ENCODE data around the gene HCN1.
"Not testable (repeated sequence)": the region's sequence is repeated elsewhere in the genome, so short reads cannot be mapped to it uniquely, and the experiment has no call there.

DNA sequence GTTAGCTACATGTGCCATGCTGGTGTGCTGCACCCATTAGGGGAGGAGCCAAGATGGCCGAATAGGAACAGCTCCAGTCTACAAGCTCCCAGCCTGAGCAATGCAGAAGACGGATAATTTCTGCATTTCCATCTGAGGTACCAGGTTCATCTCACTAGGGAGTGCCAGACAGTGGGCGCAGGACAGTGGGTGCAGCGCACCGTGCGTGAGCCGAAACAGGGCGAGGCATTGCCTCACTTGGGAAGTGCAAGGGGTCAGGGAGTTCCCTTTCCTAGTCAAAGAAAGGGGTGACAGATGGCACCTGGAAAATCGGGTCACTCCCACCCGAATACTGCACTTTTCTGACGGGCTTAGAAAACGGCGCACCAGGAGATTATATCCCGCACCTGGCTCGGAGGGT lies 251.3 kb downstream of the HCN1 start:
- TF ChIP-seq CC2D1A (CRISPR knock-in tag; IDR thresholded peaks at IDR 0.05); SP2 (CRISPR knock-in tag; IDR thresholded peaks at IDR 0.05); ZNF598 (CRISPR knock-in tag; IDR thresholded peaks at IDR 0.05; ENCODE audit: borderline replicate concordance); ZNF766 (CRISPR knock-in tag; IDR thresholded peaks at IDR 0.05; ENCODE audit: borderline replicate concordance); EZH2 (conservative IDR thresholded peaks at IDR 0.05; ENCODE audit: low read depth, low read length); RBM22 (optimal IDR thresholded peaks at IDR 0.05; ENCODE audit: low read length); HNRNPK (IDR thresholded peaks at IDR 0.05; ENCODE audit: low read depth, low read length, poor library complexity, severe bottlenecking): not testable (repeated sequence)
- TF ChIP-seq, protein P1, sequence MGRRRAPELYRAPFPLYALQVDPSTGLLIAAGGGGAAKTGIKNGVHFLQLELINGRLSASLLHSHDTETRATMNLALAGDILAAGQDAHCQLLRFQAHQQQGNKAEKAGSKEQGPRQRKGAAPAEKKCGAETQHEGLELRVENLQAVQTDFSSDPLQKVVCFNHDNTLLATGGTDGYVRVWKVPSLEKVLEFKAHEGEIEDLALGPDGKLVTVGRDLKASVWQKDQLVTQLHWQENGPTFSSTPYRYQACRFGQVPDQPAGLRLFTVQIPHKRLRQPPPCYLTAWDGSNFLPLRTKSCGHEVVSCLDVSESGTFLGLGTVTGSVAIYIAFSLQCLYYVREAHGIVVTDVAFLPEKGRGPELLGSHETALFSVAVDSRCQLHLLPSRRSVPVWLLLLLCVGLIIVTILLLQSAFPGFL (CRISPR knock-in tag; IDR thresholded peaks at IDR 0.05): not testable (repeated sequence)
- TF ChIP-seq, protein P2, sequence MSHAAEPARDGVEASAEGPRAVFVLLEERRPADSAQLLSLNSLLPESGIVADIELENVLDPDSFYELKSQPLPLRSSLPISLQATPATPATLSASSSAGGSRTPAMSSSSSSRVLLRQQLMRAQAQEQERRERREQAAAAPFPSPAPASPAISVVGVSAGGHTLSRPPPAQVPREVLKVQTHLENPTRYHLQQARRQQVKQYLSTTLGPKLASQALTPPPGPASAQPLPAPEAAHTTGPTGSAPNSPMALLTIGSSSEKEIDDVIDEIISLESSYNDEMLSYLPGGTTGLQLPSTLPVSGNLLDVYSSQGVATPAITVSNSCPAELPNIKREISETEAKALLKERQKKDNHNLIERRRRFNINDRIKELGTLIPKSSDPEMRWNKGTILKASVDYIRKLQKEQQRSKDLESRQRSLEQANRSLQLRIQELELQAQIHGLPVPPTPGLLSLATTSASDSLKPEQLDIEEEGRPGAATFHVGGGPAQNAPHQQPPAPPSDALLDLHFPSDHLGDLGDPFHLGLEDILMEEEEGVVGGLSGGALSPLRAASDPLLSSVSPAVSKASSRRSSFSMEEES (CRISPR knock-in tag; IDR thresholded peaks at IDR 0.05): not testable (repeated sequence)
- TF ChIP-seq, protein P3, sequence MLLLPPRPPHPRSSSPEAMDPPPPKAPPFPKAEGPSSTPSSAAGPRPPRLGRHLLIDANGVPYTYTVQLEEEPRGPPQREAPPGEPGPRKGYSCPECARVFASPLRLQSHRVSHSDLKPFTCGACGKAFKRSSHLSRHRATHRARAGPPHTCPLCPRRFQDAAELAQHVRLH (CRISPR knock-in tag; IDR thresholded peaks at IDR 0.05; ENCODE audit: borderline replicate concordance, low read depth): not testable (repeated sequence)
- TF ChIP-seq, protein P4, sequence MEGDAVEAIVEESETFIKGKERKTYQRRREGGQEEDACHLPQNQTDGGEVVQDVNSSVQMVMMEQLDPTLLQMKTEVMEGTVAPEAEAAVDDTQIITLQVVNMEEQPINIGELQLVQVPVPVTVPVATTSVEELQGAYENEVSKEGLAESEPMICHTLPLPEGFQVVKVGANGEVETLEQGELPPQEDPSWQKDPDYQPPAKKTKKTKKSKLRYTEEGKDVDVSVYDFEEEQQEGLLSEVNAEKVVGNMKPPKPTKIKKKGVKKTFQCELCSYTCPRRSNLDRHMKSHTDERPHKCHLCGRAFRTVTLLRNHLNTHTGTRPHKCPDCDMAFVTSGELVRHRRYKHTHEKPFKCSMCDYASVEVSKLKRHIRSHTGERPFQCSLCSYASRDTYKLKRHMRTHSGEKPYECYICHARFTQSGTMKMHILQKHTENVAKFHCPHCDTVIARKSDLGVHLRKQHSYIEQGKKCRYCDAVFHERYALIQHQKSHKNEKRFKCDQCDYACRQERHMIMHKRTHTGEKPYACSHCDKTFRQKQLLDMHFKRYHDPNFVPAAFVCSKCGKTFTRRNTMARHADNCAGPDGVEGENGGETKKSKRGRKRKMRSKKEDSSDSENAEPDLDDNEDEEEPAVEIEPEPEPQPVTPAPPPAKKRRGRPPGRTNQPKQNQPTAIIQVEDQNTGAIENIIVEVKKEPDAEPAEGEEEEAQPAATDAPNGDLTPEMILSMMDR (CRISPR knock-in tag; IDR thresholded peaks at IDR 0.05): not testable (repeated sequence)

Data from HepG2 (cell line).